DMS153 treated with DMSO at 0.1 percent for 48 hours (cell line): ENCODE data around the gene DPH1.
"Not testable (repeated sequence)": the region's sequence is repeated elsewhere in the genome, so short reads cannot be mapped to it uniquely, and the experiment has no call there.

Source experiments
- DNase-seq: peaks from one replicate; lab custom pipeline; 2025; ENCODE audit not compliant: unreplicated experiment; lab: John Stamatoyannopoulos, UW

Gene DPH1

GRCh38 chr17:2008332-2009126 lies 21.4 kb upstream of the DPH1 start:
- no peak for DNase-seq

- DNase-seq, result no peak
Observed at GRCh38 chr17:2009737-2010136, 20.2 kb upstream of the DPH1 start.

GRCh38 chr17:2011411-2012371 lies 18.3 kb upstream of the DPH1 start:
- no peak for DNase-seq

- DNase-seq, result no peak
Observed at GRCh38 chr17:2012499-2012898, 17.5 kb upstream of the DPH1 start.

GRCh38 chr17:2013220-2013993 lies 16.5 kb upstream of the DPH1 start:
- not testable (repeated sequence) for DNase-seq

- DNase-seq, result no peak
Observed at GRCh38 chr17:2013994-2014317, 16.0 kb upstream of the DPH1 start.

- no peak for DNase-seq
Observed at GRCh38 chr17:2015314-2015713, 14.6 kb upstream of the DPH1 start.

GRCh38 chr17:2016494-2016893 lies 13.5 kb upstream of the DPH1 start:
- DNase-seq, result no peak

- no peak for DNase-seq
Observed at GRCh38 chr17:2017274-2017941, 12.5 kb upstream of the DPH1 start.

- DNase-seq, result no peak
Observed at GRCh38 chr17:2018716-2019510, 11.0 kb upstream of the DPH1 start.

GRCh38 chr17:2019723-2020122 lies 10.2 kb upstream of the DPH1 start:
- no peak for DNase-seq

- no peak for DNase-seq
Observed at GRCh38 chr17:2020721-2021120, 9.2 kb upstream of the DPH1 start.

- no peak for DNase-seq
Observed at GRCh38 chr17:2022647-2023240, 7.2 kb upstream of the DPH1 start.

- no peak for DNase-seq
Observed at GRCh38 chr17:2023256-2023655, 6.7 kb upstream of the DPH1 start.

GRCh38 chr17:2023692-2024571 lies 6.0 kb upstream of the DPH1 start:
- no peak for DNase-seq

- no peak for DNase-seq
Observed at GRCh38 chr17:2024572-2025219, 5.3 kb upstream of the DPH1 start.

GRCh38 chr17:2025220-2025621 lies 4.7 kb upstream of the DPH1 start, which contains the start of gene RTN4RL1:
RTN4RL1 (minus strand) TSS chr17:2025334; CDS start chr17:2024865, 469 bp downstream.
- no peak for DNase-seq
